Measurements from ENCODE around the gene TESMIN.

DNA sequence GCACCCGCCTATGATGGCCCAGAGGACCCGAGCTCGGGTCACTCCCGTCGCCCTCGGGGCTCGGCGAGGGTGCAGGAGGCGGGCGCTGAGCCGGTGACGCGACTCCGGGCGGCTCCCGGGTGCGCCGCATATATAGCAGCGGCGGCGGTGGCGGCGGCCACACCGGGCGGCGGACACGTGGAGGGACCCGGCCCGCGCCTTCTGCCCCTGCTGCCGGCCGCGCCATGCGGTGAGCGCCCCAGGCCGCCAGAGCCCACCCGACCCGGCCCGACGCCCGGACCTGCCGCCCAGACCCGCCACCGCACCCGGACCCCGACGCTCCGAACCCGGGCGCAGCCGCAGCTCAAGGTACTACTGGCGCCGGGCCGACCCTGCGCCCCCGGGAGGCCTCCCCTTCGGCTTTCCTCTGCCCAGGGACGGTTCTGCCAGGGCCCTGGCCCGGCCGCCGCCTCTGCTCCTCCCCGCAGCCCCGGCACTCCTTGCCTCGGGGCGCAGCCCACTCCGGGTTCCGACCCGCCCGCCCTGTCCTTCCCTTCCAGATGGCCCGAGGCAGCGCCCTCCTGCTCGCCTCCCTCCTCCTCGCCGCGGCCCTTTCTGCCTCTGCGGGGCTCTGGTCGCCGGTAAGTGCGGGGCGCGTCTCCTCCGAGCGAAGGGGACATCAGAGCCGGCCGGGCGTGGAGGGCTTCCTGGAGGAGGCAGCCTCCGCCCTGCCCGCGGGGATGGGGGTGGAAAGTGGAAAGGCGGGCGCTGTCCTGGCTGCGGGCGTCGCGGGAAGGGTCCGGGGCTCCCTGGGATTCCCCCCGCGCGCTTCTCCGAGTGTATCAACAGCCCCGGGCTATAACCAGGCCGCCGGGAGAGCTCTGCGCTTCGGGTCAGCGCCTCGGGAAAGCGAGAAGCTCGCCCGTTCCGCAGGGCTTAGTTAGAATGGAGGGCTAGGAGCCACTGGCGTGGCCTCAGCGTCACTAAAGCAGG is 66.6 kb downstream of the TESMIN start, which contains the start of gene GAL:
- TF ChIP-seq TAF1 (IDR thresholded peaks at IDR 0.05; ENCODE audit: low read depth, low read length) = no peak
- no peak for TF ChIP-seq POLR2A (IDR thresholded peaks at IDR 0.05; ENCODE audit: low read depth, low read length)
- no peak for TF ChIP-seq POLR2AphosphoS5 (IDR thresholded peaks at IDR 0.05; ENCODE audit: low read depth, low read length)
- TF ChIP-seq SPI1 (IDR thresholded peaks at IDR 0.05; ENCODE audit: low read depth, low read length) = no peak
